Endothelial cell of umbilical vein (primary cell): ENCODE results near the gene INKA2. TPM values are rescaled to one million over a fixed set of nuclear protein-coding genes. Genes with fewer than 3 reads are reported as not detected.

ENCODE experiments used
- BruUV-seq: library from RNA; stranded (reverse); fragments of 400-500 nt; replicated peaks from 2 replicates; lab custom pipeline; 2021; lab: Mats Ljungman, UMichigan
- CTCF ChIA-PET: fragments of 300-600, 350-600 bp; sonication (Branson Sonifier 250); formaldehyde crosslinking; loops from one replicate; lab custom pipeline; 2021; ENCODE audit warnings: antibody characterized with exemption, inconsistent platforms; lab: Charles Lee
- POLR2A ChIA-PET: fragments of 300-600, 350-600 bp; sonication (Branson Sonifier 250); formaldehyde crosslinking; loops from one replicate; lab custom pipeline; 2021; ENCODE audit warnings: antibody characterized with exemption, inconsistent platforms; lab: Charles Lee
- DNase-seq: peaks from one replicate; pipeline ENCODE4 v3.0.0-alpha.2; 2011; ENCODE audit warnings: low read depth, low spot score
- FAIRE-seq: peaks from 2 replicates; lab custom pipeline; 2011; peaks lifted over from hg19 to GRCh38; lab: Jason Lieb, UNC
- H2AFZ ChIP-seq: 2 replicates; pipeline ENCODE4 v1.6.0; 2012; ENCODE audit warnings: low read depth, low read length, control low read depth, inconsistent platforms
- H3K27ac ChIP-seq: 2 replicates; pipeline ENCODE4 v1.5.1; 2011; ENCODE audit warnings: low read depth, mild to moderate bottlenecking, control low read depth, low read length, moderate library complexity; ENCODE audit not compliant: insufficient read depth
- H3K27me3 ChIP-seq, 2 experiments: 2 replicates each; pipeline versions ENCODE4 v1.6.0 to v1.6.1; 2011; ENCODE audit warnings: low read length in 2 of 2, mixed read lengths in 1 of 2; ENCODE audit not compliant: control insufficient read depth in 2 of 2, insufficient read depth in 2 of 2
- H3K36me3 ChIP-seq, 2 experiments: 2 replicates in 1 of 2; 3 replicates in 1 of 2; pipeline ENCODE4 v1.5.1; 2011; ENCODE audit warnings: low read length in 2 of 2, mild to moderate bottlenecking in 1 of 2, moderate library complexity in 1 of 2; ENCODE audit not compliant: control insufficient read depth in 2 of 2, insufficient read depth in 2 of 2; ENCODE audit errors: extremely low read depth in 1 of 2
- H3K4me1 ChIP-seq: 3 replicates; pipeline ENCODE4 v1.5.1; 2011; ENCODE audit warnings: mild to moderate bottlenecking, low read length; ENCODE audit not compliant: control insufficient read depth, insufficient read depth; ENCODE audit errors: extremely low read depth
- H3K4me2 ChIP-seq: 2 replicates; pipeline ENCODE4 v1.6.1; 2011; ENCODE audit warnings: low read length, control low read depth, mixed read lengths; ENCODE audit not compliant: insufficient read depth
- H3K4me3 ChIP-seq, 3 experiments: fragments of 200-600 bp in 1 of 3; sonication (generic), shearing (Covaris generic) in 1 of 3; replicated peaks in 1 of 3; 2 replicates each; pipeline ENCODE4 v1.5.1; 2011 to 2016; ENCODE audit warnings: control low read depth in 3 of 3, low read length in 3 of 3, mild to moderate bottlenecking in 2 of 3, inconsistent platforms in 1 of 3, low read depth in 1 of 3, moderate library complexity in 1 of 3; ENCODE audit not compliant: insufficient read depth in 1 of 3
- H3K79me2 ChIP-seq: 2 replicates; pipeline ENCODE4 v1.6.0; 2012; ENCODE audit warnings: low read length, inconsistent platforms; ENCODE audit not compliant: control insufficient read depth, insufficient read depth
- H3K9ac ChIP-seq: replicated peaks from 2 replicates; pipeline ENCODE3; 2011; ENCODE audit warnings: low read length, control low read depth; ENCODE audit not compliant: insufficient read depth; ENCODE audit errors: extremely low read depth
- H3K9me1 ChIP-seq: replicated peaks from 3 replicates; pipeline ENCODE4 v1.6.0; 2011; ENCODE audit warnings: mild to moderate bottlenecking, low read length; ENCODE audit not compliant: control insufficient read depth, insufficient read depth; ENCODE audit errors: extremely low read depth
- H3K9me3 ChIP-seq: replicated peaks from 2 replicates; pipeline ENCODE4 v1.5.1; 2012; ENCODE audit warnings: low read length, inconsistent platforms; ENCODE audit not compliant: control insufficient read depth, insufficient read depth
- H4K20me1 ChIP-seq: replicated peaks from 2 replicates; pipeline ENCODE3; 2011; ENCODE audit warnings: mild to moderate bottlenecking, low read length; ENCODE audit not compliant: control insufficient read depth, insufficient read depth; ENCODE audit errors: extremely low read depth
- EZH2 ChIP-seq: IDR thresholded peaks from 2 replicates; pipeline ENCODE4 v1.6.1; 2012; ENCODE audit warnings: borderline replicate concordance, low read depth, mild to moderate bottlenecking, moderate library complexity, low read length, inconsistent platforms; ENCODE audit not compliant: severe bottlenecking
- FOS ChIP-seq: IDR thresholded peaks from 2 replicates; pipeline ENCODE4 v1.6.1; 2011; ENCODE audit warnings: mild to moderate bottlenecking, low read length, moderate library complexity, borderline replicate concordance; ENCODE audit not compliant: insufficient read depth
- GATA2 ChIP-seq: IDR thresholded peaks from 2 replicates; pipeline ENCODE4 v1.7.0; 2011; ENCODE audit warnings: low read depth, mild to moderate bottlenecking, moderate library complexity, mixed read lengths, low read length; ENCODE audit not compliant: insufficient read length, insufficient read depth
- JUN ChIP-seq: IDR thresholded peaks from 2 replicates; pipeline ENCODE4 v1.6.1; 2011; ENCODE audit warnings: borderline replicate concordance, low read depth; ENCODE audit not compliant: insufficient read length, insufficient read depth
- MYC ChIP-seq: IDR thresholded peaks from one replicate; pipeline ENCODE4 v1.6.1; 2011; ENCODE audit warnings: mild to moderate bottlenecking, low read depth, low read length
- POLR2A ChIP-seq: IDR thresholded peaks from 2 replicates; pipeline ENCODE4 v1.6.1; 2012; ENCODE audit warnings: low read depth, mild to moderate bottlenecking, control low read depth, low read length
- POLR2AphosphoS5 ChIP-seq: IDR thresholded peaks from 2 replicates; pipeline ENCODE4 v1.6.1; 2012; ENCODE audit warnings: low read depth, mild to moderate bottlenecking, control low read depth, low read length, moderate library complexity; ENCODE audit not compliant: insufficient read depth
- dilution Hi-C: fragments of 300-500 bp; cut with MboI; formaldehyde crosslinking; loops from one replicate; pipeline ENCODE4 v1.15.0; 2019; ENCODE audit warnings: low sequenced_read_pairs; ENCODE audit not compliant: extremely low pct_ligation_motif_present
- intact Hi-C: fragments of 100-400 bp; cut with micrococcal nuclease; formaldehyde crosslinking; loops from one replicate; pipeline ENCODE4 v1.10.0; 2022
- polyA plus RNA-seq, 4 experiments: library from polyadenylated mRNA; depleted of rRNA in 3 of 4; stranded (reverse) in 3 of 4; unstranded in 1 of 4; fragments of >200 nt; gene quantifications; 2 replicates each; pipeline versions ENCODE4 v1.2.1 to v1.2.3, GENCODE V29; 2011 to 2012; ENCODE audit warnings: missing spikeins in 1 of 4
- total RNA-seq: library from RNA; stranded (reverse); gene quantifications from 2 replicates; pipeline ENCODE4 v1.2.3, GENCODE V29; 2021
- TF ChIP-seq, protein P1 (sequence below), 2 donors: IDR thresholded peaks; 1 replicate in 1 of 2; 2 replicates in 1 of 2; pipeline ENCODE4 v1.5.1; 2011; ENCODE audit warnings: low read length in 2 of 2, mild to moderate bottlenecking in 2 of 2, moderate library complexity in 2 of 2, control low read depth in 1 of 2, inconsistent platforms in 1 of 2, low read depth in 1 of 2; ENCODE audit not compliant: insufficient read depth in 1 of 2; ENCODE audit errors: extremely low read depth in 1 of 2
- TF ChIP-seq, protein P2 (sequence below): IDR thresholded peaks from 2 replicates; pipeline ENCODE4 v1.6.1; 2011; ENCODE audit not compliant: insufficient read depth, insufficient read length

Gene INKA2
- total and polyA plus RNA-seq, 2 donors (not counting 3 experiments of a cell fraction or from before 2014, with no cell fraction given), result 2.4 to 7.8 TPM

DNA sequence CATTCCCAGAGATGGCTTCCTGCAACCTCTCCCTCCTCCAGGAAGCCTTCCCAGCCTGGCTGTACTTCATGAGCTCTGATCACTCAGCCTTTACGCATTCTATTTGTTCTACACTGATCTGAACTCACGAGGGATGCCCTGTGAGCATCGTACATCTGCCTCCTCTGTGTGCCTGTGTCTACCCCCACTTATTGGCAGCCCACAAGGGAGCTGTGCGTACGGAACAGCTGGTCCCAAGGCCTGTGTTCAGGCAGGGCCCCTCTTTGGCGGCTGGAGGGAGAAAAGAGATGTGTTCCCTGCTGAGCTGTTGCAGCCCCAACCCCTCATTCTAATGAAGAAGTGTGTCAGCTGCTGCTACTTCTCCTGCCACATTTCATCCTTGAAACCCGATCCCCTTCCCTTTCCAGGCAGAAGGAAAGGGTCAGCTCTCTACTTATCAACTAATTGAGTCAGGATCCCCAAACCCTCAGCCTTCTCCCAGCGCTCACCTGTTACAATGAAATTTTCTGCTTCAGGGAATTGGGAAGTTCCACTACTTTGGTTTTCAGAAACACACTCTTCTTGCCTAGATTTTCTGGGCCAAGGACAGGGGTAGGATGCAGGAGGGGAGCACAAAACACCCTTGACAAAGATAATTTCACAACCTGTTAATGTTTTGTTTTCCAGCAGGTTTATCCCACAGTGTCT lies 3.2 kb downstream of the INKA2 start:
- Histone ChIP-seq H3K4me3 (no peak overlapping the region), H3K9ac (no peak overlapping the region), H3K27ac (no peak overlapping the region), H3K4me2 (no peak overlapping the region), H2AFZ (no peak overlapping the region), H3K27me3 (peaks cover 0 to 1% of the 10 kb centered on the region in 2 experiments), H3K4me1 (peaks cover 44% of the 10 kb centered on the region), H3K79me2 (no peaks in the 10 kb centered on the region), H4K20me1 (no peaks in the 10 kb centered on the region), H3K9me1 (no peaks in the 10 kb centered on the region), H3K36me3 (no peaks in the 10 kb centered on the region), H3K9me3 (no peaks in the 10 kb centered on the region)
- ChIA-PET POLR2A (interaction anchor here (0.7 kb wide), 1 partner anchor 19 kb away, joined by 3 read pairs; no protein-coding TSS in a partner anchor), CTCF (interaction anchor here (0.9 to 6.2 kb wide), 5 partner anchors 9 to 228 kb away, joined by 3 to 66 read pairs (median 6); no protein-coding TSS in a partner anchor)
- FAIRE-seq (no peak), DNase-seq (no peak)
- intact Hi-C loops, result loop anchor here (10.0 kb wide), 1 partner anchor 771 kb away; the partner anchor contains the start of gene LRIF1
- TF ChIP-seq MYC (no peak), JUN (no peak), FOS (no peak), GATA2 (no peak), EZH2 (no peak), POLR2AphosphoS5 (no peak), POLR2A (no peak)
- TF ChIP-seq, protein P1, sequence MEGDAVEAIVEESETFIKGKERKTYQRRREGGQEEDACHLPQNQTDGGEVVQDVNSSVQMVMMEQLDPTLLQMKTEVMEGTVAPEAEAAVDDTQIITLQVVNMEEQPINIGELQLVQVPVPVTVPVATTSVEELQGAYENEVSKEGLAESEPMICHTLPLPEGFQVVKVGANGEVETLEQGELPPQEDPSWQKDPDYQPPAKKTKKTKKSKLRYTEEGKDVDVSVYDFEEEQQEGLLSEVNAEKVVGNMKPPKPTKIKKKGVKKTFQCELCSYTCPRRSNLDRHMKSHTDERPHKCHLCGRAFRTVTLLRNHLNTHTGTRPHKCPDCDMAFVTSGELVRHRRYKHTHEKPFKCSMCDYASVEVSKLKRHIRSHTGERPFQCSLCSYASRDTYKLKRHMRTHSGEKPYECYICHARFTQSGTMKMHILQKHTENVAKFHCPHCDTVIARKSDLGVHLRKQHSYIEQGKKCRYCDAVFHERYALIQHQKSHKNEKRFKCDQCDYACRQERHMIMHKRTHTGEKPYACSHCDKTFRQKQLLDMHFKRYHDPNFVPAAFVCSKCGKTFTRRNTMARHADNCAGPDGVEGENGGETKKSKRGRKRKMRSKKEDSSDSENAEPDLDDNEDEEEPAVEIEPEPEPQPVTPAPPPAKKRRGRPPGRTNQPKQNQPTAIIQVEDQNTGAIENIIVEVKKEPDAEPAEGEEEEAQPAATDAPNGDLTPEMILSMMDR (IDR thresholded peaks at IDR 0.05; ENCODE audit: extremely low read depth in 1 of 2, insufficient read depth in 1 of 2, low read depth in 1 of 2, low read length in 2 of 2), result no peak
- TF ChIP-seq, protein P2, sequence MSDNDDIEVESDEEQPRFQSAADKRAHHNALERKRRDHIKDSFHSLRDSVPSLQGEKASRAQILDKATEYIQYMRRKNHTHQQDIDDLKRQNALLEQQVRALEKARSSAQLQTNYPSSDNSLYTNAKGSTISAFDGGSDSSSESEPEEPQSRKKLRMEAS, result no peak
- BruUV-seq, result no TSS peak
- dilution Hi-C loops, result no loop called here
